Sigmoid colon (tissue), 3 donors: Measurements from ENCODE around the gene FTCDNL1.

ENCODE experiments used
- POLR2A ChIP-seq, 2 donors: fragments of 450-650 bp; IDR thresholded peaks; one replicate each; pipeline ENCODE4 v1.6.1; 2016; ENCODE audit warnings: antibody characterized with exemption in 2 of 2, mild to moderate bottlenecking in 2 of 2, moderate library complexity in 2 of 2
- TF ChIP-seq, protein P1 (sequence below), 4 experiments: fragments of 450-650 bp in 3 of 4; fragments of 200-600 bp in 1 of 4; IDR thresholded peaks; one replicate each; pipeline ENCODE4 v1.5.1; 2016 to 2019; ENCODE audit warnings: antibody characterized with exemption in 4 of 4, mild to moderate bottlenecking in 3 of 4, moderate library complexity in 2 of 4

DNA sequence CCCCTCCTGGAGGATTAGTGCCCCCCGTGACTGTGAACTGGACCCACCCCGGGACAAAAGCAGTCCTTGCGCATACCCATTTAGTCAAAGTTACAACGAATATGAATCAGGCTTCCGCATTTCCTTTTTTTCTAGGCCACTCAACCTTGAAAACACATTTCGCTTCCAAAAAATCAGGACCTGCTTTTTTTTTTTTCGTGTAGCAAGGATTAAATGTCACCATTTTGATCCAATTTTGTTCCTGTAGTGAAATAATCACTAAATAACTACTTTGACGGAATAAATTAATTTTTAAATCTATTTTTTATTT is 464 bp upstream of the FTCDNL1 start:
- TF ChIP-seq, protein P1, sequence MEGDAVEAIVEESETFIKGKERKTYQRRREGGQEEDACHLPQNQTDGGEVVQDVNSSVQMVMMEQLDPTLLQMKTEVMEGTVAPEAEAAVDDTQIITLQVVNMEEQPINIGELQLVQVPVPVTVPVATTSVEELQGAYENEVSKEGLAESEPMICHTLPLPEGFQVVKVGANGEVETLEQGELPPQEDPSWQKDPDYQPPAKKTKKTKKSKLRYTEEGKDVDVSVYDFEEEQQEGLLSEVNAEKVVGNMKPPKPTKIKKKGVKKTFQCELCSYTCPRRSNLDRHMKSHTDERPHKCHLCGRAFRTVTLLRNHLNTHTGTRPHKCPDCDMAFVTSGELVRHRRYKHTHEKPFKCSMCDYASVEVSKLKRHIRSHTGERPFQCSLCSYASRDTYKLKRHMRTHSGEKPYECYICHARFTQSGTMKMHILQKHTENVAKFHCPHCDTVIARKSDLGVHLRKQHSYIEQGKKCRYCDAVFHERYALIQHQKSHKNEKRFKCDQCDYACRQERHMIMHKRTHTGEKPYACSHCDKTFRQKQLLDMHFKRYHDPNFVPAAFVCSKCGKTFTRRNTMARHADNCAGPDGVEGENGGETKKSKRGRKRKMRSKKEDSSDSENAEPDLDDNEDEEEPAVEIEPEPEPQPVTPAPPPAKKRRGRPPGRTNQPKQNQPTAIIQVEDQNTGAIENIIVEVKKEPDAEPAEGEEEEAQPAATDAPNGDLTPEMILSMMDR (IDR thresholded peaks at IDR 0.05) = no peak
- no peak for TF ChIP-seq POLR2A (IDR thresholded peaks at IDR 0.05)
